SW 1271 (cell line): ENCODE data around the gene MINDY2.
"Not testable (repeated sequence)": the region's sequence is repeated elsewhere in the genome, so short reads cannot be mapped to it uniquely, and the experiment has no call there.

Source experiments
- DNase-seq, 2 experiments: peaks; one replicate each; lab custom pipeline; 2025; lab: John Stamatoyannopoulos, UW

MINDY2 gene

GRCh38 chr15:58833681-58834426, 62.8 kb downstream of the MINDY2 start:
- DNase-seq = not testable (repeated sequence)

GRCh38 chr15:58839485-58839884, 68.4 kb downstream of the MINDY2 start:
- peak in 1 of 2 experiments; percentile 33 for DNase-seq

GRCh38 chr15:58840048-58840447, 68.9 kb downstream of the MINDY2 start:
- DNase-seq = no peak

- no peak for DNase-seq
These were observed 71.8 kb downstream of the MINDY2 start for GRCh38 chr15:58842713-58843396.

GRCh38 chr15:58851205-58851604, 80.1 kb downstream of the MINDY2 start:
- DNase-seq = not testable (repeated sequence)

GRCh38 chr15:58852347-58852746, 81.2 kb downstream of the MINDY2 start:
- DNase-seq = peak in 1 of 2 experiments; percentile 41

GRCh38 chr15:58854593-58854992, 83.5 kb downstream of the MINDY2 start:
- no peak for DNase-seq

- DNase-seq = no peak
These were observed 85.0 kb downstream of the MINDY2 start for GRCh38 chr15:58856086-58856485.

- DNase-seq = not testable (repeated sequence)
These were observed 85.5 kb downstream of the MINDY2 start for GRCh38 chr15:58856621-58857020.

GRCh38 chr15:58862326-58862725, 91.2 kb downstream of the MINDY2 start:
- no peak for DNase-seq

GRCh38 chr15:58864602-58865424, 93.7 kb downstream of the MINDY2 start:
- no peak for DNase-seq

- peak in 1 of 2 experiments; percentile 32 for DNase-seq
These were observed 94.4 kb downstream of the MINDY2 start for GRCh38 chr15:58865425-58865880.

- no peak for DNase-seq
These were observed 96.8 kb downstream of the MINDY2 start for GRCh38 chr15:58867926-58868325.

- no peak for DNase-seq
These were observed 99.3 kb downstream of the MINDY2 start for GRCh38 chr15:58870451-58870850.

- no peak for DNase-seq
These were observed 102.2 kb downstream of the MINDY2 start for GRCh38 chr15:58873267-58873666.

- DNase-seq = no peak
These were observed 104.2 kb downstream of the MINDY2 start for GRCh38 chr15:58875343-58875742.

GRCh38 chr15:58876306-58877106, 105.4 kb downstream of the MINDY2 start:
- DNase-seq = no peak

- no peak for DNase-seq
These were observed 107.1 kb downstream of the MINDY2 start for GRCh38 chr15:58877999-58878825.

GRCh38 chr15:58880320-58880719, 109.2 kb downstream of the MINDY2 start:
- DNase-seq = no peak

GRCh38 chr15:58882243-58882642, 111.1 kb downstream of the MINDY2 start:
- DNase-seq = no peak

- DNase-seq = not testable (repeated sequence)
These were observed 112.8 kb downstream of the MINDY2 start for GRCh38 chr15:58883926-58884325.
